ENCODE data around the gene ZBTB16.

DNA sequence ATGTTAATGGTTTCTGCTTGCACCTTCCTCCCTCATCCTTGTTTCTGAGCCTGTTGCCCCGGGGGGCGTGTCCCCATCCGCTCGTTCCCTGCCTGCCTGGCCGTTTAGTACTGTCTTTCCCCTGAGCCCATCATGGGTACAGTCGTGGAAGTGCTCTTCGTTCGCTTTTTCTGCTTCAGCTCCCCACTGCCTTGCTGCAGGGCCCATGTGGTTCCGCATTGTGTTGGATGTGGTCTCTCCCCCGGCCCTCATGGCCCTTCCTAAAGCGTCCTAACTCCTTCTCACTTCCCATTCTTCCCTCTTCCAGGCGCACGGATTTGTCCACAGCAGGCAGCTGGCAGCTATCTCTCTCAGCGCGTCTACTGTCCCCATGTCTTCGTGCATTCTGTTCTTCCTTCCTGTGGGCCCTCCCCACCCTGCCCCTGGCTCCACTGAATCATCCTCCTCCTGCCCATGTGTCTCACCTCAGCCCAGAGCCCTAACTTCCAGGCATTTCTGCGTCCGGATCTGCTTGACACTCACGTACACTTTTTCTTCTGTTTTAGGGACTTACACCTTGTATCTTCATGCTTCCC, 98.1 kb downstream of the ZBTB16 start:
- TF ChIP-seq, protein P1, sequence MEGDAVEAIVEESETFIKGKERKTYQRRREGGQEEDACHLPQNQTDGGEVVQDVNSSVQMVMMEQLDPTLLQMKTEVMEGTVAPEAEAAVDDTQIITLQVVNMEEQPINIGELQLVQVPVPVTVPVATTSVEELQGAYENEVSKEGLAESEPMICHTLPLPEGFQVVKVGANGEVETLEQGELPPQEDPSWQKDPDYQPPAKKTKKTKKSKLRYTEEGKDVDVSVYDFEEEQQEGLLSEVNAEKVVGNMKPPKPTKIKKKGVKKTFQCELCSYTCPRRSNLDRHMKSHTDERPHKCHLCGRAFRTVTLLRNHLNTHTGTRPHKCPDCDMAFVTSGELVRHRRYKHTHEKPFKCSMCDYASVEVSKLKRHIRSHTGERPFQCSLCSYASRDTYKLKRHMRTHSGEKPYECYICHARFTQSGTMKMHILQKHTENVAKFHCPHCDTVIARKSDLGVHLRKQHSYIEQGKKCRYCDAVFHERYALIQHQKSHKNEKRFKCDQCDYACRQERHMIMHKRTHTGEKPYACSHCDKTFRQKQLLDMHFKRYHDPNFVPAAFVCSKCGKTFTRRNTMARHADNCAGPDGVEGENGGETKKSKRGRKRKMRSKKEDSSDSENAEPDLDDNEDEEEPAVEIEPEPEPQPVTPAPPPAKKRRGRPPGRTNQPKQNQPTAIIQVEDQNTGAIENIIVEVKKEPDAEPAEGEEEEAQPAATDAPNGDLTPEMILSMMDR (conservative IDR thresholded peaks at IDR 0.05; ENCODE audit: low read depth, low read length) = no peak
- TF ChIP-seq POLR2A (IDR thresholded peaks at IDR 0.05; ENCODE audit: low read depth, low read length) (no peak), SMC3 (IDR thresholded peaks at IDR 0.05; ENCODE audit: low read depth, low read length) (no peak), MAFK (IDR thresholded peaks at IDR 0.05; ENCODE audit: low read depth, low read length) (no peak), MXI1 (IDR thresholded peaks at IDR 0.05; ENCODE audit: borderline replicate concordance, low read depth, low read length) (no peak), RAD21 (IDR thresholded peaks at IDR 0.05; ENCODE audit: low read length) (no peak), CHD1 (IDR thresholded peaks at IDR 0.05; ENCODE audit: low read depth, low read length) (no peak), RFX5 (IDR thresholded peaks at IDR 0.05; ENCODE audit: low read depth, low read length) (no peak), BHLHE40 (IDR thresholded peaks at IDR 0.05; ENCODE audit: low read depth, low read length) (no peak), NFE2L2 (IDR thresholded peaks at IDR 0.05; ENCODE audit: low read depth, low read length) (no peak)
- TF ChIP-seq, protein P2, sequence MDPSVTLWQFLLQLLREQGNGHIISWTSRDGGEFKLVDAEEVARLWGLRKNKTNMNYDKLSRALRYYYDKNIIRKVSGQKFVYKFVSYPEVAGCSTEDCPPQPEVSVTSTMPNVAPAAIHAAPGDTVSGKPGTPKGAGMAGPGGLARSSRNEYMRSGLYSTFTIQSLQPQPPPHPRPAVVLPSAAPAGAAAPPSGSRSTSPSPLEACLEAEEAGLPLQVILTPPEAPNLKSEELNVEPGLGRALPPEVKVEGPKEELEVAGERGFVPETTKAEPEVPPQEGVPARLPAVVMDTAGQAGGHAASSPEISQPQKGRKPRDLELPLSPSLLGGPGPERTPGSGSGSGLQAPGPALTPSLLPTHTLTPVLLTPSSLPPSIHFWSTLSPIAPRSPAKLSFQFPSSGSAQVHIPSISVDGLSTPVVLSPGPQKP (IDR thresholded peaks at IDR 0.05; ENCODE audit: borderline replicate concordance, low read depth, low read length) = no peak

All from IMR-90 (cell line).